ENCODE measurements around the gene ATP7B.

Gene ATP7B

DNA sequence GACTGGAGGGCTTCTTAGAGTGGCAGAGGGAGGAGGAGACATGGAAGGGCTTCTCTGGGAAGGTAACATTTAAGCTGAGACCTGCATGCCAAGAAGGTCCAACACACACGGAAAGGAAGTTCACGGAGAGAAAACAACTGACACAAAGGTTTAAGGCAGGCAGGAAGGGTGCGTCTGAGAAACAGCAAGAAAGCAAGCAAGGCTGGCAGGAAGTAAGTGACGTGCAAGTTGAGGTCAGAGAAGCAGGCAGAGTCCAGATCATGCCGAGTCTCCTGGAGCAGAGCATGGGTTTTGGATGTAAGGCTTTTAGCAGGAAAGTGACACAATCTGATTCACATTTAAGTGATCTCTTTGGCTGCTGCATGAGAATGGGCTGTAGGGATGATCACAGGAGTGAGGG lies 60.5 kb downstream of the ATP7B start:
- FAIRE-seq (no peak), DNase-seq (ENCODE audit: low spot score) (no peak)

DNA sequence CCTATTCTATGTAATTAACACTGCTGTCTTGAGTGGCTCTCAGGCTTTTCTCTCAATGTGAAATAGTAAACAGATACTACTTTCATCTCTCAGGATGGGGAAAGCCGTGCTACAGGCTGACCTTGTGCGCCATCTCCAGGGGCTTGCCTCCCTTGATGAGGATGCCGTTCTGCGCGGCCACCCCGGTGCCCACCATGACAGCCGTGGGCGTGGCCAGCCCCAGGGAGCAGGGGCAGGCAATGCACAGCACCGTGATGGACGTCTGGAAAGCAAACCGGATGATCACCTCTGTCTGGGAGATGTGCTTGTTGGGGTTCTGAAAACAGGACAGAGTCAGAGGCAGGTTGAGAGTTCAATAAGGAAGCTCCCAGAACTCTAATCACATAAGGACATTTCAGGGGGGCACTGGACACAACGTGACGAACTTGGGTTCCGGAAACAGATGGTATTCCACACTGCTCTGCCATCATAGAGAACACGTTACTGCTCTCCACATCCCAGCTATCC lies 65.0 kb downstream of the ATP7B start:
- FAIRE-seq (no peak), DNase-seq (ENCODE audit: low spot score) (no peak)

DNA sequence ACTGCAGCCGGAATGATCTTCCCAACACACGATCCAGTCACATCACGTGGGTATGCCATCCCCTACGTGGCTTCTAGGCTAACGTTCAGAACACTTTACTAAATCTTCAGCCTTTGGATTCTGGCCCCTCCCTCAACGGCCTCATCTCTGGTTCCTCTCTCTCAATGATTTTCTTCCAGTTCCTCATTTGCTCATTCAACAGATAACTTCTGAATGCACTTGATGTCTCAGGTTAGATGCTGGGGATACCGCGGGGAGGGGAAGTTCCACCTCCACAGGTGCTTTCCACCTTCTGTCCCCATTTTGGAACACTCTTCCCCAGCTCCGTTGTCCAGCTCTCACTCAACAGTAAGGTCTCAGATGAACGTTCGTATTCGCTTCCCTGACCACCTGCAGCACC lies 66.1 kb downstream of the ATP7B start:
- FAIRE-seq (no peak), DNase-seq (ENCODE audit: low spot score) (no peak)

DNA sequence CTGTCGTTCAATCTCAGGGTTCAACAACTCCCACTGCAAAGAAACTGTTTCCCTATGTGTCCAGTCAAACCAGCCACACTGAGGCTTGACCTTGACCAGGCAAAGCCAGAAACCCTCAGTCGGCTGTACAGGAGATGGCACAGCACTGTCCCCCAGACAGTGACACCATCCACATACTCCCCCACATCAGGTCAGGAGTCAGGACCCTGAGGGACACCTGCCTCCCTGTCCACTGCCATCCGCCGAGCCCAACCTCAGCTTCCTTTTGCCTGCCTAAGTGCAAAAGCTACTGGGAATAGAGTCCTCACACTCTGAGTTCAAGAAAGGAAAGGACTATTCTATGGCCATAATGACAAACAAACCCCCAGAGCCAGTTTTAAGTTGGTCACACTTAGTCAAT lies 66.8 kb downstream of the ATP7B start:
- FAIRE-seq (no peak), DNase-seq (ENCODE audit: low spot score) (no peak)

DNA sequence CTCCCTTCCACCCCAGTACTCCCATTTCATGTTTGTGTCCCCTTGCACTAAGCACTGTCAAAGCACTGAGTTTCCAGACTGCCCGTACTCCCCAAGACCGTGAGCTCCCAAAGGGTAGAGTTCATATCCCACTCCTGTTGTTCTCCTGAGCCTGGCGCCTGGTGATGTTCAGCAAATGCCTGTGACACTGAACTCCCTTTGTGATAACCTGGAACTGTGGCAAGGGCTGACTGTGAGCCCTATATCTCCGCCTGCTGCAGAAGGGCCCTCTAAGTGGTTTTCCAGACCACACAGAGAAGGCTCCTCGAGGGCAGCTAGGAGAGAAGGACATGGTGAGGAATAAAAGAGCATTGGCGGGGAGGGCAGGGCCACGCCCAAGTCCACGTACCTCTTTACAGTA lies 67.5 kb downstream of the ATP7B start:
- DNase-seq (ENCODE audit: low spot score) (no peak), FAIRE-seq (no peak)

DNA sequence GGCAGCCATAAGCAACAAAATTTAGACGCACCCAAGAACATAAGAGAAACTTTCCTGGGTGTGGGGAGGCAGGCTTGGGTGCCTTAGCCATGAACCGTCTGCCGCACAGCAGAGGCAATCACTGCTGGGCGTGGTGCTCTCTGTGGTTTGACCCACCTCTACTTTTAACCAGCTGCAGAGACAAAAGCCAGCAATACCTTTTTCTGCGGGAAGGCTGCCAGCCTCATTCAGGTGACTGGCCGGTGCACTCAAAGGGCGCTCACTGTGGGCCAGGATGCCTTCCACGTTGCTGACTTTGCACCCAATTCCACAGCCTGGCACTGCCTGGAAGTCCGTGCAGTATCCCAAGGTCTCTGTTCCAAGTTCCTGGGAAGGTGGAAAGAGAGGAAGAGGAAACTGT lies 69.1 kb downstream of the ATP7B start:
- no peak for DNase-seq (ENCODE audit: low spot score)
- FAIRE-seq: no peak

DNA sequence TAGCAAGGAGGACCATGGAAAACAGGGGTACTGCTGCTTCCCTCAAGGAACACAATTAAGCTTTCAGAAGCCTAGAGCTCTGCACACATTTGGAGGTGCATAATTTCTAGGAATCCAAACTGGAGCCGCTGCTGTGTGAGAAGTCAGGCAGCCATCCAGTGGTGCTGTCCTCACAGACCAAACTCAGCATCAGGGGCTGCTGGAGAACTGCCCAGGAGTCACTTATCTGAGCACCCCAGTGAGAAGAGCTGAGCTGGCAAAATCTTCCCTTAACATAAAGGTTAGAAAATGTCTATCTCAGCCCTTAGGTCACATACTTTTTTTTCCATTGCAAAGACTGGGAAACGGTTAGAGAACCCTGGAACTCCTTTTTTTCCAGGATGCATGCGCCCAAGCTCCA lies 72.8 kb downstream of the ATP7B start:
- no peak for DNase-seq (ENCODE audit: low spot score)
- FAIRE-seq: no peak

DNA sequence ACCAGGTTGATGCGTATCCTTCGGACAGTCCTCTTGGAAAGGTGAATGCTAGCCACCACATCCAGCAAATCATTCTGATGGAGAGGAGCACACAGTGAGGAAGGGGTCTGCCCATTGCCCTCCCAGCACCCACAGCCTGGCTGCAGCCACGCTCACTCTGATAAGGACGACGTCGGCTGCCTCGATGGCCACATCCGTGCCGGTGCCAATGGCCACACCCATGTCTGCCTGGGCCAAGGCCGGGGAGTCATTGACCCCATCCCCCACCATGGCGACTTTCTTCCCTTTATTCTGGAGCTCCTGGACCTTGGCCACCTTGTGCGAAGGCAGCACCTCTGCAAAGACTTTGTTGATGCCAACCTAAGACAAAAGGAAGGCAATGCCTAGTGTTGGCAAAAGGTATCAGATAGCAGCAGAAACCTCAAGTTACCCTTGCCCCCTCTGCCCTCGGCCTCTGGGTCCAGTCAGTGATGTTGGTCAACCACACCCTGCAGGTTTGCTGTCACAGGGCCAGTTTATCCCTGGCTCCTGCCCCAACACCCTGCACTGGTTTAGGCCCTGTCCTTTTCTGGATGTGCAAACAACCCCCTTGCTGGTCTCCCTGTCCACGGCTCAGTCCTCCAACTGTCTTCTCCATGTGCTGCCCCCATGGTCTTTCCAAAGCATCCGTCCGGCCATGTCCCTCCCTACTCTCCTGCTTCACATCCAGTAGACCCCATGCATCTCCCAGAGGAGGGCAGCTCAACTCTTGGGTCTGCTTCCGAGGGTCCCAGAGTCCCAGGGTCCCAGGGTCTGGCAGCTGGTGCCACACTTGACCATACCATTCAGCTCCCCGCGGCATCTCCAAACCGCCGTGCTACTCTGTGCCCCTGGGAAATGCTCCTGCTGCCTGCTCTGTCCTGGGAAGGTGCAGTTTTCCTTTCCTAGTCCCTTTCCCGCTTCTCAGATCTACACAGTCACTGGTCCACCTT lies 73.6 kb downstream of the ATP7B start:
- no peak for DNase-seq (ENCODE audit: low spot score)
- no peak for FAIRE-seq

DNA sequence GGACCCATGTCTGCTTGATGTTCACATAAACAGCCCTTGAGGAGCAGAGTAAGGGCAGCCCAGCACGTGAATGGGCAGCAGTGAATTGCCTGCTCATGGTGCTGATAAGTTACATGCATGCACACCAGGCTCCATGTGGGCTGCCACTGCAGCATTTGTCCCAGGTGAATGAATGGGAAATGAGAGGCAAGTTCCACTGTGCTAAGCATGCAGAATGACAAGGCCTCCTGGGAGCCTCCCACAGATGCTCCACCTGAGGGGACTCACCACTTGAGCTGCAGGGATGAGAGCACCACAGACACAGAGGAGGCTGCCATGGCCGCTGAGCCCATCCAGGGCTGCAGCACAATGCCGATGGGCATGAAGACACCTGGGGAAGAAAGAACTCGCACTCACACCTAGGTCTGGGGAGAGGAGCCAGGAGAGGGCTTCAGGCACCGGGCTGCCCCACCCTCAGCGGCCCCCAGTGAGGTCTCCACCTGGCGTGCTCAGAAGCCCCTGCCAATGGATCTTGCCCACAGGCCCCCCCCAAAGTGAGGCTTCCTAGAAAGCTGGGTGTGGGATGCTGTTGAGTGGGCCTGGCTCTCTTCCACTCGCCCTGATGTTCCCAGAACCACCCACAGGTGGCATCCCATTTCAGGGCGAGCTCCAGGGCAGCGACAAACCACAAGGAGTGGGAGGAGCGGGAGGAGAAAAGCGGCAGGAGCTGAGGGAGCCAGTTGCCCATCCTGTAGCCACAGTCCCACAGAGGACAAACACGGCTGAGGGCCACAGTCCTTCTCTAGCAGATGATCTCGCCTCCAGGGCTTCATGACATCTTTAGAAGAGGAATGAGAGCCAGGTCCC lies 75.7 kb downstream of the ATP7B start:
- no peak for FAIRE-seq
- DNase-seq (ENCODE audit: low spot score): peak; percentile 61

DNA sequence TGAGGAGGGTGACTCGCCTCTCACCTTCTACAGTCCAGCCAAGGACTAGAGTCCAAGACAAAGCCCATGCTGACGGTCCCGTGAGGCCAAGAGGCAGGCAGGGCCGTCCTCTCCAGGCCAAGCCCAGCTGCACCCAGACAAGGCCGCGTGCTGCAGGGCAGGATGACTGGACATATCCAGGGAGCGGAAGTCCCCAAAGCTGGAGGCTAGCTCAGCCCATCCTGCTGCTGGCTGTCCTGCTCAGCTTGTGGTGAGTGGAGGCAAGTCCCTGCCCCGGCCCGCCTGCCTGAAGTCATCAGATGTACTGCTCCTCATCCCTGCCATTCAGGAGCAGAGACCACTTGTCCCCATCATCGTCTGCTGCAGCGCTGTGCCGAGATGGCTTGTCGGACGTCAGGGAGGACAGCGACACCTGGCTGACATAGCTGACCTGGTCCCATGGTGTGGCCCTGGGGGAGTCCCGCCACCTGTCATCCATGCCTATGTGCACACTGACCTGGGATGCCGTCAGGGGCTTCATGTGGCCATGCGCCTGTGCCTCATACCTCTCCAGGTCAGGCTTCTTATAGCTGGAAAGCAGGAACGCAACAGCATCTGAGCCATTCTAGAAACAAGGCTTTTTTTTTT lies 76.7 kb downstream of the ATP7B start:
- DNase-seq (ENCODE audit: low spot score) (no peak), FAIRE-seq (no peak)

DNA sequence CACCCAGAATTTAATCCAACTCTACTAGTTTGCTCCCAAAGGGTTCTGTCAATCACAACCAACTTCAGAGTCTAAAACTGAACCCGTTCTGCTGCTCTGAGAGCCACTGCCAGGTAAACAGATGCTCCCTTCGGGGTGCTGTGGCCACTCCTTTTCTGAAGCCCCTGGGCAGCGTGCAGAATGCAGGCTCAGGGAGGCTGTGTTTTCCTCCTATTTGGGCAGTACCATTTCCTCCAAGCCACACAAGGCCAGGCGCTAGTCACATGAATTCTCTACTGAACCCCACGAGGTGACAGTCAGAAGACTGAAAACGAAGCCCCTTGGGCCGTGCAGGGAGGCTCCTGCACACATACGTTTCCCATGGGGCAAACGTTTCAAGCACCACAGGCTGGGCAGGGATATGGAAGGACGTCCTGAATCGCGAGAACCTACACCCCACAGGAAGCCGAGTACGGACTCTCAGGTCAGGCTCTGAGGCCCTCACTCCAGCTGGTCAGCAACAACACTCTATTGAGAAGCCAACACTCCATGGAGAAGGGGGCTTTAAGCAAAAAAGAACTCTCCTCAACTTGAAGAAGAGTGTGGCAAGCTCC lies 77.7 kb downstream of the ATP7B start:
- FAIRE-seq: no peak
- no peak for DNase-seq (ENCODE audit: low spot score)

DNA sequence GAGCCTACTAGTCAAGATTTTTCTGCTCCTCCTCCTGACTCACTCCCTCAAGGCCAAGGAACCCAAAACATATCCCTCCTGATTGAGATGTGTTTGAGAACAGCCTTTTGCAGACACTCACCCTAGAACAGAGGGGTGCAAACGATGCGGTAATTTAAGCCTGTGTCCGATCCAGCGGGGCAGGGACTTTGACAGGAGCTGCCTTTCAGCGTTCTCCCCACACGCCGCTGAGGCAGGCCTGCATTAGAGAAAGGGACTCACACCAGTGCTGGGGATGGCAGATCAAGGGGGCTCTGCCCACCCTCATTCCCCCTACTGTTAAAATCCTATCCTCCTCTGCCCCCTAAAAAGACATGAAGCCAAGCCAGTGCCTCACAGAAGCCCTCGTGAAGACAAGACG lies 79.0 kb downstream of the ATP7B start:
- FAIRE-seq (no peak), DNase-seq (ENCODE audit: low spot score) (no peak)

DNA sequence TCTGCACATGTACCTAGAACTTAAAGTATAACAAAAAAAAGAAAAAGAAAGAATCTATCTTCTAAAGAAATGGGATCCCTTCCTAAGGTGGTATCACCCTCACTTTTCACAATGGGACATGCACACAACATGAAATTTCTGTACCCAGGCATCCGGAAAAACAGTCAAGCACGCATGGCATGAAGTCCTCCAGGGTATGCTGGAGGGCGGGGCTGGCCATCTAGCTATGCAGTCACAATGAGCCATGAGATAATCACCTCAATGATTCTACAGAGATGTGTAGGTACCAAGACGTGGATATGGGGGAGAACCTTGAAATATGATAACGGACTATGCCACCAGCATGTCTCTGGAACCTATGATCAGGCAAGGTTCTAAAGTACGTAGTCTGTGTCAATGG lies 79.6 kb downstream of the ATP7B start:
- FAIRE-seq: no peak
- DNase-seq (ENCODE audit: low spot score): no peak

DNA sequence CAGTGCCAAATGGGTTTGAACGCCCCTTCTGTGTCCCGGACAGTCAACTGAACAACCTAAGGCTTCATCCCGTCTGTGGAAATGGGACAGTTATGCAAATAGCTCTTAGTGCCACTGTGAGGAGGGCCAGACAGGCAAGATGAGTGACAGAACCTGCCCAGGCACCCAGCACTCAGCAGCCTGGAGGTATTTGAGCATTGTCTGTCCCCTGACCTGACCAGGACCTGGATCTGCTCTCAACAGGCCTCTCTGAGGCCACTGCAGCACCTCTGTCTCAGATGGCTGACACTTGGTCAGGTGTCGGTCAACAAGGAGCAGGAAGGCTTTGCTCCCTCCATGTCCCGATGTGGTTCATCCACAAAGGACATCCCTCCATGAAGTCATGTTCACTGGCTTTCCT lies 81.6 kb downstream of the ATP7B start:
- no peak for FAIRE-seq
- DNase-seq (ENCODE audit: low spot score): no peak

DNA sequence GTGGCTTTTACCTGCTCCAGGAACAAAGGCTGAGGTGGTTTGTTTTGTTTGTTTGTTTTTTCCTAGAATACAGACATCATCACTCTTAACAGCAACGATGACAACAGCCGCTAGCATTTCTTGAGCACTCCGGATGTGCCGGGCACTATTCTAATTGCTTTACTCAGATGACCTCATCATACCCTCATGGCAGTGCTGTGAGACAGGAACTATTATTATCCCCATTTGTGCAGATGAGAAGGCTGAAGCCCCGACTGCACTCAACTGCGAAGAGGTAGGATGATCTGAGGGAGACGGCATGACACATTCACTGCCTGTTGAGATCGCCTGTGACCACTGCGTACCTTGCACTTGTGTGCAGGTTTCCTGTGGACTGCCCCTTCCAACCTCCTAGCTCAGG lies 83.0 kb downstream of the ATP7B start:
- no peak for FAIRE-seq

DNA sequence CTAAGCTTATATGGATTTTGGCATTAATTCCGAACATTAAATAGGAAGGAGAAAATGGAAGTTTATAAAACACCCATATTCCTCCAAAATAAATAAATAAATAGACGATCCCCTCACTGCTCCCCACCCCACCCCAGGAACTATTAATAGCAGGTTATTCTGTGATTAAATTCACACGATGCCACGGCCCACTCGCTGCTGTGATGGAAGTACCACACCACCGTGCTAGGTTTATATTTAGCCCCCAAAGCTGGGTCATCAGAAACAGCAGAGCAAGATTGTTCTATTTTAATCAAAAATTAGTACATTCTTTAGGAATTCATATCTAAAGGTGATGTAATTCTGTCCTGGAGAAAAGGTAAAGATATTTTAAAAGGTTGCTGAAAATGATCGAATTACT lies 84.1 kb downstream of the ATP7B start:
- DNase-seq (ENCODE audit: low spot score) (no peak), FAIRE-seq (no peak)

More for the DNA sequence above, 83.0 kb downstream of the ATP7B start:
- peak; percentile 17 for DNase-seq (ENCODE audit: low spot score)

DNA sequence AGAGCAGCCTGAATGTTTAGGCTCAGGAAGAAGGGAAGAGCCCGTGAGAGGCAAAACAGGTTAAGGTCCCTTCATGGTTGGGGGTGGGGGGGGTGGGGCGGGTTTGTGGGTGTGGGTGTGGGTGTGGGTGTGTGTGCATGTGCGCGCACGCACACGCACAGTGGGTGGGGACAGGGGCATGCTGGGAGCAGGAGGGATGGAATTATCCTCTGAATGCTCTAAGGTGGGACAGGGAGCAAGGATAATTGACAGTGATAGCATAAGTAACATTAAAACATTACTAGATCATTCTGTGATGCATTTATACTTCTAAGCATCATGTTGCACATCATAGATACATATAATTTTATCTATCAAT lies 84.7 kb downstream of the ATP7B start:
- FAIRE-seq: no peak
- no peak for DNase-seq (ENCODE audit: low spot score)

DNA sequence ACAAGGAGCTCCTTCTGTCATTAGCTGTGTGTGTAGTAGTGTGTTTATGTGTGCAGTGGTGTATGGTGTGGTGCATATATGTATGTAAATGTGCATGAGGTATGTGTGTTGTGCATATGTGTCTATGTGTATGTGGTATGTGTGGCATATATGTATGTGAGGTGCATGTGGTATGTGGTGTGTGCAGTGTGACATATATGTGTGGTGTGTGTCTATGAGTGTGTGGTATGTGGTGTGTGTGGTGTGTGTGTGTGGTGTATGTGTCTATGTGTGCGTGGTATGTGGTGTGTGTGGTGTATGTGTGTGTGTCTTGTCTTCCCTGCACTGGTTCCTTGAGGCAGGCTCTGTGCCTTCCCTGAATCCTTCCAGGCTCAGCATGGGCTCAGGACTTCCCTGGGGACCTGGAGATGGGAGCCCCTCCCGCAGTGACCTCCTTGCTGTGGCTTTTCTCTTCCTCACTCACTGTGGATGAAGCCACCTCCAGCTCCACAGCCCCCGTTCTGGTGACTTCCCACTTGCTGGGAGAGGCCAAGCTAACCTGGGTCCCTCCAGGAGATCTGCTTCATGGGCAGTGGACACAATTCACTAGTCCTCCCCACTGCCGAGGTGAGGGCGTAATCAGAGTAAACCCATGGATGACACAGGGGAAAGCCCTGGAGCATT lies 85.3 kb downstream of the ATP7B start:
- FAIRE-seq: peak; percentile 35
- DNase-seq (ENCODE audit: low spot score): no peak

DNA sequence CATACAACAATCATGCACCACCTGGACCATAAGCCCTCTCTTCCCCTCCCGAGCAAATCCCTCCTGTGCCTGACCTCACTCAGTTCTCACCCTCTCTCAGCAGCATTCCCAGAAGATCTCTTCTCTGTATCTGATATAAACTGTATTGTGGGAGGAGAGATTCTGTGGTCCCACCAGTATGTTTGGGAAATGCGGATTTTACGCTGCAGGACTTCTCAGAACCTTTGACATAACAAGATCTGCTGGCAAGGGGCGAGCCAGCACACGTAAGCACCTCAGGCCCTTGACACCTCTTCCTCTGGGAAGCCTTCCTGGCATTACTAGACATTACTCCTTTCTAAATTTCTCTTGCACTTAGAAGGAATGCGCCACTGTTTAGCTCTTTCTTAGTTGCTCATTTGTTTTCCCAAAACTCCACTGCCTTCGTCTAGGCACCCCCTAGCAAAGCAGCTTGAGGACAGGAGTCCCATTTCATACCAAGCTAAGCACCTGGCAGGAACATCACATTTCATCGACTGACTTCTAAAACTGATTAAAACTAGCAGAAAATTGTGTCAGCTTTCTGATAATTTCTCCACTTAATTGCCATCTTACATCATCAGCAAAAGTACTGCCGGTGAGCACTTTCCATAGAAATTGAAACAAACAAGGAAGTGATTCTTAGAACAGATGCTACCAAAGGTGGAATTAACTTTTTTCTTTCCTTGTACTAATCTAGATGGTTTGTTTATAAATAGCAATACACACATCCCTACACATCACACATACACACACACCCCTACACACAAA lies 86.3 kb downstream of the ATP7B start:
- DNase-seq (ENCODE audit: low spot score): no peak
- no peak for FAIRE-seq

DNA sequence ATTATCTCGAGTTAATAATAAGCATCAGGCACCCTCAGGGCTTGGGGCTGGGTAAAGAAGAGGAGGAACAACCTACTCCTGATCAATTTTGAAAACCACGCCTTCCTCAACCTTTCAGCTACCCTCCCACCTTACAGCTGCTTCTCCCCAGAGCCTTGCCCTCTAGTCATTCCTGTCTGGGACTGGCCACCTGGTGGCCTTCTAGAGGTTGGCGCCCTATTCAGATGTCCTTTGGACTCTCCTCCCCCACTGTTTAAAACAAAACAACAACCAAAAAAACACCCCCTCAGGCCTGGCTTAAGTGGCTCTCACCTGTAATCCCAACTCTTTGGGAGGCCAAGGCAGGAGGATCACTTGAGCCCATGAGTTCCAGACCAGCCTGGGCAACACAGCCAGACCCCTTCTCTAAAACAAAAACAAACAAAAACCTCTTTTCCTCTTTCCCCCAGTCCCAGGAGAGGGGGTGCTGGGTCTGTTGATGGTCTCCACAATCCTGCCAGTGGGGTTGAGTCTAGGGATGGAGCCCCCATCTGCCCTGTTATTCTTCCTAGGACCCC lies 87.2 kb downstream of the ATP7B start:
- FAIRE-seq: no peak

More for the DNA sequence above, 87.2 kb downstream of the ATP7B start:
- DNase-seq (ENCODE audit: low spot score): peak; percentile 16
